Keratinocyte (primary cell): Measurements from ENCODE around the gene FCHO2. TPM values are rescaled to one million over a fixed set of nuclear protein-coding genes. Genes with fewer than 3 reads are reported as not detected.

Source experiments
- DNase-seq: peaks from one replicate; pipeline ENCODE4 v3.0.0-alpha.2; 2011; ENCODE audit warnings: low read depth, missing footprints, low spot score
- FAIRE-seq: peaks from 2 replicates; lab custom pipeline; 2011; peaks lifted over from hg19 to GRCh38; lab: Jason Lieb, UNC
- H2AFZ ChIP-seq: 2 replicates; pipeline ENCODE4 v1.6.0; 2012; ENCODE audit warnings: low read length, control low read depth, inconsistent platforms; ENCODE audit not compliant: control insufficient read depth
- H3K27ac ChIP-seq: 2 replicates; pipeline ENCODE4 v1.5.1; 2011; ENCODE audit warnings: low read length; ENCODE audit not compliant: control insufficient read depth, insufficient read depth
- H3K27me3 ChIP-seq: 3 replicates; pipeline ENCODE4 v1.6.0; 2011; ENCODE audit warnings: low read length; ENCODE audit not compliant: control insufficient read depth, insufficient read depth; ENCODE audit errors: extremely low read depth
- H3K36me3 ChIP-seq, 2 experiments: 2 replicates in 1 of 2; 3 replicates in 1 of 2; pipeline ENCODE4 v1.5.1; 2011; ENCODE audit warnings: low read length in 2 of 2, mild to moderate bottlenecking in 1 of 2; ENCODE audit not compliant: control insufficient read depth in 2 of 2, insufficient read depth in 2 of 2; ENCODE audit errors: extremely low read depth in 1 of 2
- H3K4me1 ChIP-seq: 3 replicates; pipeline ENCODE4 v1.5.1; 2011; ENCODE audit warnings: low read length; ENCODE audit not compliant: control insufficient read depth, insufficient read depth; ENCODE audit errors: extremely low read depth
- H3K4me2 ChIP-seq: 3 replicates; pipeline ENCODE4 v1.6.0; 2011; ENCODE audit warnings: low read depth, low read length; ENCODE audit not compliant: control insufficient read depth, insufficient read depth; ENCODE audit errors: extremely low read depth
- H3K4me3 ChIP-seq, 3 experiments: fragments of 200-600 bp in 1 of 3; sonication (generic) in 1 of 3; 2 replicates in 2 of 3; 3 replicates in 1 of 3; pipeline ENCODE4 v1.5.1; 2011 to 2016; ENCODE audit warnings: low read length in 3 of 3, mild to moderate bottlenecking in 3 of 3, control low read depth in 2 of 3, inconsistent platforms in 1 of 3, low read depth in 1 of 3, mixed read lengths in 1 of 3, mixed run types in 1 of 3, moderate library complexity in 1 of 3; ENCODE audit not compliant: control insufficient read depth in 2 of 3, insufficient read depth in 2 of 3; ENCODE audit errors: extremely low read depth in 1 of 3
- H3K79me2 ChIP-seq: 2 replicates; pipeline ENCODE4 v1.6.0; 2012; ENCODE audit warnings: low read length; ENCODE audit not compliant: control insufficient read depth, insufficient read depth
- H3K9ac ChIP-seq: 3 replicates; pipeline ENCODE4 v1.6.0; 2011; ENCODE audit warnings: low read length; ENCODE audit not compliant: control insufficient read depth, insufficient read depth; ENCODE audit errors: extremely low read depth
- H3K9me1 ChIP-seq: 3 replicates; pipeline ENCODE4 v1.6.0; 2011; ENCODE audit warnings: low read length; ENCODE audit not compliant: control insufficient read depth, insufficient read depth; ENCODE audit errors: extremely low read depth
- H3K9me3 ChIP-seq: 2 replicates; pipeline ENCODE4 v1.5.1; 2012; ENCODE audit warnings: low read depth, low read length; ENCODE audit not compliant: control insufficient read depth
- H4K20me1 ChIP-seq: 3 replicates; pipeline ENCODE4 v1.6.0; 2011; ENCODE audit warnings: low read length; ENCODE audit not compliant: control insufficient read depth, insufficient read depth; ENCODE audit errors: extremely low read depth
- CTCF ChIP-seq, 3 experiments: IDR thresholded peaks in 1 of 3; conservative IDR thresholded peaks in 1 of 3; optimal IDR thresholded peaks in 1 of 3; 2 replicates in 2 of 3; 3 replicates in 1 of 3; pipeline versions ENCODE3 to v1.5.1; 2011; ENCODE audit warnings: low read length in 3 of 3, mild to moderate bottlenecking in 3 of 3, moderate library complexity in 2 of 3, control low read depth in 1 of 3, inconsistent platforms in 1 of 3; ENCODE audit not compliant: insufficient read depth in 2 of 3; ENCODE audit errors: extremely low read depth in 1 of 3
- EZH2 ChIP-seq: IDR thresholded peaks from one replicate; pipeline ENCODE4 v1.6.1; 2012; ENCODE audit warnings: inconsistent platforms, mild to moderate bottlenecking, low read length, moderate library complexity
- dilution Hi-C: fragments of 300-500 bp; cut with MboI; formaldehyde crosslinking; loops from one replicate; pipeline ENCODE4 v1.7.0; 2020; ENCODE audit warnings: low sequenced_read_pairs; ENCODE audit not compliant: extremely low pct_ligation_motif_present
- polyA plus RNA-seq, 5 experiments: library from polyadenylated mRNA; depleted of rRNA in 3 of 5; stranded (reverse) in 3 of 5; stranded (forward) in 1 of 5; unstranded in 1 of 5; fragments of >200 nt; gene quantifications; 1 replicate in 1 of 5; 2 replicates in 3 of 5; 3 replicates in 1 of 5; pipeline versions ENCODE4 v1.2.1 to v1.2.3, GENCODE V29; 2011 to 2012; ENCODE audit warnings: missing spikeins in 2 of 5, low read depth in 1 of 5, low replicate concordance in 1 of 5

FCHO2 gene
- polyA plus RNA-seq, 1 donor (not counting 4 experiments of a cell fraction or from before 2014, with no cell fraction given) = 10.6 TPM

- Histone ChIP-seq H3K4me1 (peaks cover 2% of the 10 kb centered on the region), H3K9ac (no peak overlapping the region), H3K36me3 (peaks cover 3 to 5% of the 10 kb centered on the region in 2 experiments), H2AFZ (no peak overlapping the region), H3K9me3 (no peaks in the 10 kb centered on the region), H3K27me3 (no peaks in the 10 kb centered on the region), H3K4me3 (no peak overlapping the region), H3K4me2 (no peak overlapping the region), H3K27ac (no peak overlapping the region), H3K9me1 (no peaks in the 10 kb centered on the region), H4K20me1 (no peaks in the 10 kb centered on the region), H3K79me2 (no peaks in the 10 kb centered on the region)
- DNase-seq (no peak), FAIRE-seq (no peak)
- dilution Hi-C loops = no loop called here
- TF ChIP-seq CTCF (optimal IDR thresholded peaks at IDR 0.05 in 1 of 3, IDR thresholded peaks at IDR 0.05 in 1 of 3, conservative IDR thresholded peaks at IDR 0.05 in 1 of 3; ENCODE audit: extremely low read depth in 1 of 3, insufficient read depth in 2 of 3, low read length in 3 of 3) = no peak
- TF ChIP-seq EZH2 = no peak
Observed at GRCh38 chr5:73037545-73037944, 81.7 kb downstream of the FCHO2 start.

GRCh38 chr5:73039082-73039481, 83.2 kb downstream of the FCHO2 start:
- Histone ChIP-seq H3K36me3 (peaks cover 3 to 5% of the 10 kb centered on the region in 2 experiments), H3K27me3 (no peaks in the 10 kb centered on the region), H3K4me2 (no peak overlapping the region), H3K9me3 (no peaks in the 10 kb centered on the region), H3K9me1 (no peaks in the 10 kb centered on the region), H3K9ac (no peak overlapping the region), H2AFZ (no peak overlapping the region), H4K20me1 (no peaks in the 10 kb centered on the region), H3K4me1 (no peaks in the 10 kb centered on the region), H3K27ac (no peak overlapping the region), H3K4me3 (no peak overlapping the region), H3K79me2 (no peaks in the 10 kb centered on the region)
- DNase-seq = no peak
- peak; percentile 29 for FAIRE-seq
- TF ChIP-seq CTCF (optimal IDR thresholded peaks at IDR 0.05 in 1 of 3, IDR thresholded peaks at IDR 0.05 in 1 of 3, conservative IDR thresholded peaks at IDR 0.05 in 1 of 3; ENCODE audit: extremely low read depth in 1 of 3, insufficient read depth in 2 of 3, low read length in 3 of 3) = no peak
- no peak for TF ChIP-seq EZH2
- dilution Hi-C loops = no loop called here
